Thoracic aorta (tissue), 2 donors: ENCODE measurements around the gene NPHS2. TPM values are rescaled to one million over a fixed set of nuclear protein-coding genes. Genes with fewer than 3 reads are reported as not detected.

Experiments
- ATAC-seq: fragments of 150-250 bp; one replicate; pipeline ENCODE4 v1.8.0; 2017; ENCODE audit warnings: low read depth; ENCODE audit not compliant: insufficient number of reproducible peaks, low FRiP score
- DNase-seq: peaks from one replicate; pipeline ENCODE4 v3.0.0-alpha.2; 2020; ENCODE audit warnings: low spot score
- H3K27ac ChIP-seq, 2 donors: fragments of 200-600 bp; sonication (generic); 1 replicate in 1 of 2; 2 replicates in 1 of 2; pipeline ENCODE4 v1.5.1; 2016; ENCODE audit warnings: mild to moderate bottlenecking in 2 of 2, moderate library complexity in 2 of 2
- H3K27me3 ChIP-seq: fragments of 200-600 bp; sonication (generic); replicated peaks from 2 replicates; pipeline ENCODE4 v1.6.0; 2016; ENCODE audit warnings: mild to moderate bottlenecking; ENCODE audit not compliant: insufficient read depth
- H3K36me3 ChIP-seq: fragments of 200-600 bp; sonication (generic); one replicate; pipeline ENCODE4 v1.5.1; 2016
- H3K4me1 ChIP-seq, 2 donors: fragments of 200-600 bp; sonication (generic); 1 replicate in 1 of 2; 2 replicates in 1 of 2; pipeline versions ENCODE4 v1.5.1 to v1.6.0; 2016; ENCODE audit warnings: low read depth in 2 of 2, mild to moderate bottlenecking in 1 of 2; ENCODE audit not compliant: control insufficient read depth in 1 of 2
- H3K4me3 ChIP-seq: fragments of 200-600 bp; sonication (generic); 2 replicates; pipeline ENCODE4 v1.5.1; 2016; ENCODE audit warnings: mild to moderate bottlenecking
- H3K9me3 ChIP-seq: fragments of 200-600 bp; sonication (generic); 2 replicates; pipeline ENCODE4 v1.5.1; 2016
- total RNA-seq, 2 donors: library from RNA; depleted of rRNA; stranded (reverse); fragments of >200 nt; gene quantifications; one replicate each; pipeline versions ENCODE4 v1.1.0 to v1.2.3, GENCODE V29; 2016
- TF ChIP-seq, protein P1 (sequence below): fragments of 200-600 bp; sonication (generic); IDR thresholded peaks from one replicate; pipeline ENCODE4 v1.5.1; 2019; ENCODE audit warnings: antibody characterized with exemption

Gene NPHS2
- not detected for total RNA-seq

DNA sequence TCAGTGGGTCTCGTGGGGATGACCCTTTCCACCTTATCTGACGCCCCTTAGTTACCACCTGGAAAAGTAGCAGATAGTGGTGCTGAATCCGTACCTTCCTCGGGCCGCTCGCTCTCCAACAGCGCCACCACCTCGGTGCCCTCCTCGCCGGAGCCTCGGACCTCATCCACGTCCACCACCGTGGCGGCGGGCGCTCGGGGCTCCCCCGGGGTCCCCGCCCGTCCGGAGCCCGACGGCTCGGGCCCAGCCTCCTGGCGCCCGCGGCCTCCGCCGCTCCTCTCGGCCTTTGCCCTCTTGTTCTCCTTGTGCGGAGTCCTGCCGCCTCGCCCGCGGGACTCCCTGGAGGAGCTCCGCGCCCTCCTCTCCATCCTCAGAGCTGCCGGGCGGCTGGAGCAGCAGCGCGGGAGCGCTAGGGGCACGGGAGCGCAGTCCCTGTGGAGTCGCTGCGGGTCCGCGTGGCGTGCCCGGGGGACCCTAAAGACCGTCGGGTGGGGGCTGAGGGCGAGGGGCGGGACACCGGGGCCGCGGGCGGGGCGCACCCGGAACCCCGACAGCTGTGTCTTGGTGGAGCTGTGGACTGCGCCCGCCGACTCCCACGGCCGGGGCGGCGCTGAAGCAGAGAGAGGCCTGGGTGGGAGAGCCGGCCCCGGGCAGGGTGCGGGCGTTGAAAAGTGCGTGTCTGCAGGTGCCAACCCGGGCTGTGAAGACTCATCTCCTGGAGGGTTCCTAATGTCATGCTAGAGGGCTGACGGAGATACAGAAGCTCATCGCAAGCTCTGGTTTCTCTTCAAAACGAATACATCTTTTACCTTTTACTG lies at the start of gene NPHS2:
TSS of gene NPHS2 (minus strand) at position 452 of the 818 bp plus-strand sequence. CDS start at position 368, 84 bp downstream.
- ATAC-seq = no peak
- H3K36me3 ChIP-seq = no peaks in the 10 kb centered on the region
- TF ChIP-seq, protein P1, sequence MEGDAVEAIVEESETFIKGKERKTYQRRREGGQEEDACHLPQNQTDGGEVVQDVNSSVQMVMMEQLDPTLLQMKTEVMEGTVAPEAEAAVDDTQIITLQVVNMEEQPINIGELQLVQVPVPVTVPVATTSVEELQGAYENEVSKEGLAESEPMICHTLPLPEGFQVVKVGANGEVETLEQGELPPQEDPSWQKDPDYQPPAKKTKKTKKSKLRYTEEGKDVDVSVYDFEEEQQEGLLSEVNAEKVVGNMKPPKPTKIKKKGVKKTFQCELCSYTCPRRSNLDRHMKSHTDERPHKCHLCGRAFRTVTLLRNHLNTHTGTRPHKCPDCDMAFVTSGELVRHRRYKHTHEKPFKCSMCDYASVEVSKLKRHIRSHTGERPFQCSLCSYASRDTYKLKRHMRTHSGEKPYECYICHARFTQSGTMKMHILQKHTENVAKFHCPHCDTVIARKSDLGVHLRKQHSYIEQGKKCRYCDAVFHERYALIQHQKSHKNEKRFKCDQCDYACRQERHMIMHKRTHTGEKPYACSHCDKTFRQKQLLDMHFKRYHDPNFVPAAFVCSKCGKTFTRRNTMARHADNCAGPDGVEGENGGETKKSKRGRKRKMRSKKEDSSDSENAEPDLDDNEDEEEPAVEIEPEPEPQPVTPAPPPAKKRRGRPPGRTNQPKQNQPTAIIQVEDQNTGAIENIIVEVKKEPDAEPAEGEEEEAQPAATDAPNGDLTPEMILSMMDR = no peak
- no peak for DNase-seq
- no peak within 1 kb of the TSS for H3K27ac ChIP-seq
- no peaks in the 10 kb centered on the region for H3K4me1 ChIP-seq
- no peaks in the 10 kb centered on the region for H3K9me3 ChIP-seq
- H3K4me3 ChIP-seq = peak within 1 kb of the TSS; percentile 27
- H3K27me3 ChIP-seq = no peaks in the 10 kb centered on the region

DNA sequence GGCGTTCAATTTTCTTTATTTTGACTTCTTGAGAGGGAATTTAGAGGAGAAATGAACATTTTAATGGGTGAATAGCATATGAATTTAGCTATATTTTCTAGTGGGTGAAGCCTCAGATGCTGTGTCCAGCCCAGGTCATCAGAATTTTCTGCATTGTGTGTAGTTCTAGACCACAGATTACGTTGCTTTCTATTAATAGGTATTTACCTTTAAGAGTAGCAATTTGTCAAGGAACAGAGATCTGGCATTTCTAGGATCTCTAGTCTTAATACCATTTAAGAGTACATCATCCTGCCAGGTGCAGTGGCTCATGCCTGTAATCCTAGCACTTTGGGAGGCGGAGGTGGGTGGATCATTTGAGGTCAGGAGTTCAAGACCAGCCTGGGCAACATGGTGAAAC lies 36.6 kb upstream of the NPHS2 start:
- TF ChIP-seq, protein P1 = no peak
- no peak for DNase-seq
- no peaks in the 10 kb centered on the region for H3K9me3 ChIP-seq
- H3K36me3 ChIP-seq = no peaks in the 10 kb centered on the region
- no peak for ATAC-seq
- H3K27me3 ChIP-seq = no peaks in the 10 kb centered on the region
- no peak overlapping the region for H3K27ac ChIP-seq
- H3K4me1 ChIP-seq = no peaks in the 10 kb centered on the region
- no peak overlapping the region for H3K4me3 ChIP-seq

DNA sequence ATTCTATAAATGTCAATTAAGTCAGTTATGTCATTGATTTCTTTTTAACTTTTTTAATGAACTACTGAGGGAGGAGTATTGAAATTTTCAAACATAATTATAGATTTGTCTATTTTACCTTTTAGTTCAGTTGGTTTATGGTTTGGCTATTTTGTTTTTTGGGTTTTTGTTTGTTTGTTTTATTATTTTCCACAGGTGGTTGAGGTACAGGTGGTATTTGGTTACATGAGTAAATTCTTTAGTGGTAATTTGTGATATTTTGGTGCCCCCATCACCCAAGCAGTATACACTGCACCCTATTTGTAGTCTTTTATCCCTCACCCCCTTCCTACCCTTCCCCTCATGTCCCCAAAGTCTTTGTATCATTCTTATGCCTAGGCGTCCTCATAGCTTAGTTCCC lies 25.3 kb upstream of the NPHS2 start:
- no peaks in the 10 kb centered on the region for H3K36me3 ChIP-seq
- ATAC-seq (no peak), DNase-seq (no peak)
- TF ChIP-seq, protein P1 = no peak
- H3K4me3 ChIP-seq = no peak overlapping the region
- H3K27ac ChIP-seq = no peak overlapping the region
- no peaks in the 10 kb centered on the region for H3K9me3 ChIP-seq
- no peaks in the 10 kb centered on the region for H3K27me3 ChIP-seq
- H3K4me1 ChIP-seq = no peaks in the 10 kb centered on the region

DNA sequence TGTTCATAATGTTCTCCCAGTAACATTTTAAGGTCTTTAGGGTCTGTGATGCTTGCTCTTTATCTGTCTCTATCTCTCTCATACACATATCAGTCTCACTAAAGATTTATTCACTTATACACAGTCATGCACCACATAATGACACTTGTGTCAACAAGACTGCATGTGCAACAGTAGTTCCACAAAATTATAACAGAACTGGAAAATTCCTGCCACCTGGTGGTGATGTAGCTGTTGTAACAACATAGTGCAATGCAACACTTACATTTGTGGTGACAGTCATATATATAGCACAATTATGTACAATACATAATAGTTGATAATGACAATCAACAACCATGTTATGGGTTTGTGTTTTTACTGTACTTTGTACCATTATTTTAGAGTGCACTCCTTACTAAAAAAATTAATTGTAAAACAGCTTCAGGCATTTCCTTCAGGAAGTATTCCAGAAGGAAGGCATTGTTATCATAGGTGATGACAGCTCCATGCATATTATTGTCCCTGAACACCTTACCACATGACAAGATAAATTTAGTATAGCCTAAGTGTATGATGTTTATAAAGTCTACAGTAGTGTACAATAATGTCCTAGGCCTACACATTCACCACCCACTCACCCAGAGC lies 24.0 kb upstream of the NPHS2 start:
- ATAC-seq (no peak), DNase-seq (no peak)
- Histone ChIP-seq H3K27ac (no peak overlapping the region), H3K4me3 (no peak overlapping the region), H3K36me3 (no peaks in the 10 kb centered on the region), H3K9me3 (no peaks in the 10 kb centered on the region), H3K27me3 (no peaks in the 10 kb centered on the region), H3K4me1 (no peaks in the 10 kb centered on the region)
- TF ChIP-seq, protein P1 = peak; percentile 20

DNA sequence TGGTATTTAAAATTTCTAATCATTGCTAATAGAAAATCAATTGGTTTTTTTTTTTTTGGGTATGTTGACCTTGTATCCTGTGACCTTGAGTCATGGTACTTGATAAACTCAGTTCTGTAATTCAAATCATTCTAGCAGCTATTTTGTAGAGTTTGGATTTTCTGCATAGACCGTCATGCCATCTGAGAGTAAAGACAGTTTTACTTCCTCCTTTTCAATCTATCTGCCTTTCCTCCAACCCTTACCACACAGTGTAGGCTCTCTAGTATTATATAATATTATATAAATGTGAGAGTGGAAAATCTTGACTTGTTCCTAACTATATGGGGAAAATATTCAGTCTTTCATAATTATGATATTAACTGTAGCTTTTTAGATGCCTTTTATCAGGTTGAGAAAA lies 22.9 kb upstream of the NPHS2 start:
- DNase-seq = no peak

More for the DNA sequence above, 22.9 kb upstream of the NPHS2 start:
- no peaks in the 10 kb centered on the region for H3K36me3 ChIP-seq
- no peaks in the 10 kb centered on the region for H3K4me1 ChIP-seq
- no peak overlapping the region for H3K27ac ChIP-seq
- no peak for ATAC-seq
- H3K4me3 ChIP-seq = no peak overlapping the region
- TF ChIP-seq, protein P1 = no peak
- H3K27me3 ChIP-seq = no peaks in the 10 kb centered on the region
- H3K9me3 ChIP-seq = no peaks in the 10 kb centered on the region
